Liver (tissue), 9 donors: ENCODE results near the gene PDCD1. TPM values are rescaled to one million over a fixed set of nuclear protein-coding genes. Genes with fewer than 3 reads are reported as not detected.

Source experiments
- DNase-seq: peaks from one replicate; pipeline ENCODE4 v3.0.0-alpha.2; 2017; ENCODE audit warnings: low spot score
- H3K27ac ChIP-seq, 2 donors: one replicate each; pipeline ENCODE4 v1.7.0; 2013; ENCODE audit warnings: inconsistent platforms in 2 of 2, low read length in 2 of 2, control low read depth in 1 of 2, low read depth in 1 of 2, mild to moderate bottlenecking in 1 of 2
- H3K27me3 ChIP-seq, 4 donors: one replicate each; pipeline versions ENCODE4 v1.6.1 to v1.7.0; 2013; ENCODE audit warnings: low read length in 3 of 4, inconsistent platforms in 1 of 4, mild to moderate bottlenecking in 1 of 4, moderate library complexity in 1 of 4; ENCODE audit not compliant: control insufficient read depth in 4 of 4, insufficient read depth in 4 of 4
- H3K36me3 ChIP-seq, 4 donors: one replicate each; pipeline versions ENCODE4 v1.6.1 to v1.7.0; 2013; ENCODE audit warnings: low read length in 3 of 4, mild to moderate bottlenecking in 3 of 4, low read depth in 1 of 4, moderate library complexity in 1 of 4; ENCODE audit not compliant: control insufficient read depth in 4 of 4, insufficient read depth in 3 of 4
- H3K4me1 ChIP-seq, 4 donors: one replicate each; pipeline versions ENCODE4 v1.6.1 to v1.7.0; 2013; ENCODE audit warnings: low read length in 3 of 4, mild to moderate bottlenecking in 3 of 4, moderate library complexity in 1 of 4; ENCODE audit not compliant: control insufficient read depth in 4 of 4, insufficient read depth in 4 of 4
- H3K4me3 ChIP-seq, 3 donors: one replicate each; pipeline versions ENCODE4 v1.6.1 to v1.7.0; 2013; ENCODE audit warnings: low read length in 3 of 3, control low read depth in 1 of 3, low read depth in 1 of 3, mild to moderate bottlenecking in 1 of 3
- H3K9ac ChIP-seq, 2 donors: one replicate each; pipeline ENCODE4 v1.7.0; 2013; ENCODE audit warnings: low read length in 2 of 2, mild to moderate bottlenecking in 2 of 2, moderate library complexity in 2 of 2, control low read depth in 1 of 2, low read depth in 1 of 2
- H3K9me3 ChIP-seq, 4 donors: one replicate each; pipeline versions ENCODE4 v1.6.1 to v1.7.0; 2013; ENCODE audit warnings: low read length in 3 of 4; ENCODE audit not compliant: control insufficient read depth in 4 of 4
- EGR1 ChIP-seq, 2 donors: IDR thresholded peaks; 2 replicates each; pipeline ENCODE4 v1.6.1; 2016 to 2018; ENCODE audit warnings: antibody characterized with exemption in 2 of 2, low read depth in 2 of 2
- GABPA ChIP-seq, 2 donors: IDR thresholded peaks in 1 of 2; conservative IDR thresholded peaks in 1 of 2; 2 replicates each; pipeline ENCODE4 v1.6.1; 2016; ENCODE audit warnings: antibody characterized with exemption in 2 of 2, mild to moderate bottlenecking in 1 of 2, moderate library complexity in 1 of 2
- JUND ChIP-seq, 2 donors: IDR thresholded peaks; 2 replicates each; pipeline ENCODE4 v1.6.1; 2016; ENCODE audit warnings: antibody characterized with exemption in 2 of 2
- MAX ChIP-seq: IDR thresholded peaks from 2 replicates; pipeline ENCODE4 v1.6.1; 2016; ENCODE audit warnings: antibody characterized with exemption
- NR2F2 ChIP-seq: IDR thresholded peaks from 2 replicates; pipeline ENCODE4 v1.6.1; 2016; ENCODE audit warnings: antibody characterized with exemption
- RAD21 ChIP-seq, 2 donors: IDR thresholded peaks; 2 replicates each; pipeline ENCODE4 v1.6.1; 2016; ENCODE audit warnings: antibody characterized with exemption in 2 of 2, mild to moderate bottlenecking in 2 of 2
- REST ChIP-seq: IDR thresholded peaks from 2 replicates; pipeline ENCODE4 v1.6.1; 2016; ENCODE audit warnings: antibody characterized with exemption, mild to moderate bottlenecking
- SP1 ChIP-seq: IDR thresholded peaks from 2 replicates; pipeline ENCODE4 v1.6.1; 2018; ENCODE audit warnings: antibody characterized with exemption, mild to moderate bottlenecking
- TAF1 ChIP-seq: conservative IDR thresholded peaks from 2 replicates; pipeline ENCODE4 v1.6.1; 2016; ENCODE audit warnings: antibody characterized with exemption, mild to moderate bottlenecking
- YY1 ChIP-seq: IDR thresholded peaks from 2 replicates; pipeline ENCODE4 v1.6.1; 2016; ENCODE audit warnings: antibody characterized with exemption, mild to moderate bottlenecking
- WGBS: extraction: QIAGEN DNeasy Blood & Tissue Kit; methylation state at CpG from one replicate; pipeline ENCODE4 v1.1.7; 2013; 5-methylcytosine and 5-hydroxymethylcytosine counted together
- polyA plus RNA-seq, 2 donors: library from polyadenylated mRNA; stranded (reverse) in 1 of 2; unstranded in 1 of 2; fragments of 200-250 nt in 1 of 2; fragments of >200 nt in 1 of 2; fragmentation: Nextera tagmentation in 1 of 2; extraction: Ambion mirVana in 1 of 2; gene quantifications; one replicate each; pipeline versions ENCODE4 v1.2.1 to v1.2.3, GENCODE V29; 2013 to 2015
- total RNA-seq, 2 donors: library from RNA; depleted of rRNA; stranded (reverse); fragments of >200 nt; gene quantifications; one replicate each; pipeline ENCODE4 v1.2.3, GENCODE V29; 2014
- TF ChIP-seq, protein P1 (sequence below): IDR thresholded peaks from 2 replicates; pipeline ENCODE4 v1.6.1; 2016; ENCODE audit warnings: antibody characterized with exemption
- donor health status: healthy.
- donor health status: healthy.
- donor health status: healthy.
- donor health status: healthy.
- donor health status: healthy.

The PDCD1 gene
- total and polyA plus RNA-seq, 4 donors: 0.20 to 0.37 (median 0.25) TPM; not detected in 1

GRCh38 chr2:241815477-241816430 is 42.9 kb downstream of the PDCD1 start:
- Histone ChIP-seq H3K9me3 (no peaks in the 10 kb centered on the region), H3K27ac (no peak overlapping the region), H3K9ac (no peak overlapping the region), H3K27me3 (no peaks in the 10 kb centered on the region), H3K4me1 (peaks cover 13 to 38% (median 26%) of the 10 kb centered on the region in 4 donors), H3K36me3 (peaks cover 0 to 2% (median 0%) of the 10 kb centered on the region in 4 donors), H3K4me3 (no peak overlapping the region)
- TF ChIP-seq YY1 (no peak), SP1 (no peak), TAF1 (no peak), NR2F2 (no peak), JUND (IDR thresholded peaks at IDR 0.05) (no peak), MAX (no peak), GABPA (IDR thresholded peaks at IDR 0.05 in 1 of 2, conservative IDR thresholded peaks at IDR 0.05 in 1 of 2) (no peak), REST (no peak)
- 87% methylated on average over 48 of the region's 48 CpGs for WGBS
- DNase-seq: no peak

DNA sequence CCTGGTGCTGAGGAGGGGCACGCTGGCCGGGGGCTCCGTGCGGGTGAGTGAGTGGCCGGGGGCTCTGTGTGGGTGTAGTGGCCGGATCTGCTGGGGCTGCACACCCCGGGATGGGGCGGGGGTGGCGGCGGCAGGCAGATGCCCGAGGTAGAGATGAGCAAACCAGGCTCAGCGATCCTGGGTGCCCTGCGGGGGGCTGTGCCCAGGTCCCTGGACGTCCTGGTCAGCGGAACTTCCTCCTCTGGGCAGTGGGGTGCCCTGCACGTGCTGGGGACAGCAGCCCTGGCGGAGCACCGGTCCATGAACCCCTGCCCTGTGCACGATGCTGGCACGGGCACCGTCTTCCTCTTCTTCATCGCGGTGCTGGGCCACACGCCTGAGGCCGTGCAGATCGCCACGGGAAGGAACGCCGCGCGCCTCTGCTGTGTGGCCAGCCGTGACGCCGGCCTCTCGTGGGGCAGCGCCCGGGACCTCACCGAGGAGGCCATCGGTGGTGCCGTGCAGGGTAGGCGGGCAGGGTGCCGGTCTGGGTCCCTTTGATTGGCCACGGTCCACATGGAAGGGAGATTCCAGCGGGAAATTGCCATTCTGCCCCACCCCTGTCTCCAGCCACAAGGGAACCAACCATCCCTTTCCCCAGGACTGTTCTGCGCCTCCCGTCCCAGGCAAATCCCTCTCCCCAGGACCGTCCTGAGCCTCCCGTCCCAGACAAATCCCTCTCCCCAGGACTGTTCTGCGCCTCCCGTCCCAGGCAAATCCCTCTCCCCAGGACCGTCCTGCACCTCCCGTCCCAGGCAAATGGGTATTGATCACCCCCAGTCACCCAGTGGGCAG is 43.8 kb downstream of the PDCD1 start:
- H3K27me3 ChIP-seq: no peaks in the 10 kb centered on the region
- no peaks in the 10 kb centered on the region for H3K9me3 ChIP-seq
- H3K27ac ChIP-seq: no peak overlapping the region
- H3K4me1 ChIP-seq: peaks cover 13 to 41% (median 28%) of the 10 kb centered on the region in 4 donors
- no peak overlapping the region for H3K9ac ChIP-seq
- H3K36me3 ChIP-seq: peaks cover 0 to 2% (median 0%) of the 10 kb centered on the region in 4 donors
- no peak overlapping the region for H3K4me3 ChIP-seq
- no peak for TF ChIP-seq MAX
- TF ChIP-seq GABPA (IDR thresholded peaks at IDR 0.05 in 1 of 2, conservative IDR thresholded peaks at IDR 0.05 in 1 of 2): no peak
- no peak for TF ChIP-seq RAD21 (IDR thresholded peaks at IDR 0.05)
- no peak for TF ChIP-seq SP1
- DNase-seq: no peak
- WGBS: 93% methylated on average over 52 of the region's 52 CpGs

- no peak for DNase-seq
- Histone ChIP-seq H3K27ac (no peak overlapping the region), H3K27me3 (no peaks in the 10 kb centered on the region), H3K4me1 (peaks cover 13 to 41% (median 28%) of the 10 kb centered on the region in 4 donors), H3K9me3 (no peaks in the 10 kb centered on the region), H3K9ac (no peak overlapping the region), H3K4me3 (no peak overlapping the region), H3K36me3 (peaks cover 0 to 2% (median 0%) of the 10 kb centered on the region in 4 donors)
- 96% methylated on average over 17 of the region's 17 CpGs for WGBS
- TF ChIP-seq NR2F2: no peak
- no peak for TF ChIP-seq RAD21 (IDR thresholded peaks at IDR 0.05)
- TF ChIP-seq, protein P1, sequence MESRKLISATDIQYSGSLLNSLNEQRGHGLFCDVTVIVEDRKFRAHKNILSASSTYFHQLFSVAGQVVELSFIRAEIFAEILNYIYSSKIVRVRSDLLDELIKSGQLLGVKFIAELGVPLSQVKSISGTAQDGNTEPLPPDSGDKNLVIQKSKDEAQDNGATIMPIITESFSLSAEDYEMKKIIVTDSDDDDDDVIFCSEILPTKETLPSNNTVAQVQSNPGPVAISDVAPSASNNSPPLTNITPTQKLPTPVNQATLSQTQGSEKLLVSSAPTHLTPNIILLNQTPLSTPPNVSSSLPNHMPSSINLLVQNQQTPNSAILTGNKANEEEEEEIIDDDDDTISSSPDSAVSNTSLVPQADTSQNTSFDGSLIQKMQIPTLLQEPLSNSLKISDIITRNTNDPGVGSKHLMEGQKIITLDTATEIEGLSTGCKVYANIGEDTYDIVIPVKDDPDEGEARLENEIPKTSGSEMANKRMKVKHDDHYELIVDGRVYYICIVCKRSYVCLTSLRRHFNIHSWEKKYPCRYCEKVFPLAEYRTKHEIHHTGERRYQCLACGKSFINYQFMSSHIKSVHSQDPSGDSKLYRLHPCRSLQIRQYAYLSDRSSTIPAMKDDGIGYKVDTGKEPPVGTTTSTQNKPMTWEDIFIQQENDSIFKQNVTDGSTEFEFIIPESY: no peak
- no peak for TF ChIP-seq YY1
- no peak for TF ChIP-seq EGR1 (IDR thresholded peaks at IDR 0.05; ENCODE audit: low read depth in 2 of 2)
- TF ChIP-seq SP1: no peak
These were observed 44.4 kb downstream of the PDCD1 start for GRCh38 chr2:241814393-241814642.
